Upper lobe of left lung (tissue), 6 donors: ENCODE data around the gene TAF5. TPM values are rescaled to one million over a fixed set of nuclear protein-coding genes. Genes with fewer than 3 reads are reported as not detected.

Experiments used
- ATAC-seq, 2 donors: fragments of 200-7000 bp; cut with Tn5 transposase; one replicate each; pipeline ENCODE4 v1.9.1; 2022; ENCODE audit warnings: mild to moderate bottlenecking in 2 of 2, moderate library complexity in 2 of 2; ENCODE audit not compliant: low FRiP score in 2 of 2
- DNase-seq, 2 donors: peaks; one replicate each; pipeline ENCODE4 v3.0.0-alpha.2; 2019 to 2020
- H3K27ac ChIP-seq, 4 donors: fragments of 200-600 bp; sonication (generic); one replicate each; pipeline ENCODE4 v1.5.1; 2016 to 2019
- H3K27me3 ChIP-seq, 4 donors: fragments of 200-600 bp; sonication (generic); one replicate each; pipeline ENCODE4 v1.5.1; 2017 to 2019
- H3K36me3 ChIP-seq, 4 donors: fragments of 200-600 bp; sonication (generic); one replicate each; pipeline ENCODE4 v1.5.1; 2016 to 2019
- H3K4me1 ChIP-seq, 4 donors: fragments of 200-600 bp; sonication (generic); one replicate each; pipeline ENCODE4 v1.5.1; 2018 to 2019
- H3K4me3 ChIP-seq, 4 donors: fragments of 200-600 bp; sonication (generic); one replicate each; pipeline ENCODE4 v1.5.1; 2017 to 2019; ENCODE audit warnings: mild to moderate bottlenecking in 2 of 4, moderate library complexity in 1 of 4
- H3K9me3 ChIP-seq, 4 donors: fragments of 200-600 bp; sonication (generic); one replicate each; pipeline ENCODE4 v1.5.1; 2018 to 2019
- CTCF ChIP-seq, 6 experiments: fragments of 450-650 bp in 4 of 6; fragments of 200-600 bp in 2 of 6; sonication (generic) in 2 of 6; IDR thresholded peaks; one replicate each; pipeline ENCODE4 v1.5.1; 2016 to 2019; ENCODE audit warnings: antibody characterized with exemption in 6 of 6
- EP300 ChIP-seq, 4 donors: sonication (generic); formaldehyde crosslinking; IDR thresholded peaks; one replicate each; pipeline ENCODE4 v1.5.1; 2017; ENCODE audit warnings: antibody characterized with exemption in 4 of 4, control low read depth in 2 of 4
- POLR2A ChIP-seq, 4 donors: fragments of 450-650 bp; IDR thresholded peaks; one replicate each; pipeline ENCODE4 v1.5.1; 2016 to 2017; ENCODE audit warnings: antibody characterized with exemption in 4 of 4, mild to moderate bottlenecking in 2 of 4
- POLR2AphosphoS5 ChIP-seq, 2 donors: sonication (generic); formaldehyde crosslinking; IDR thresholded peaks; one replicate each; pipeline ENCODE4 v1.5.1; 2017; ENCODE audit warnings: antibody characterized with exemption in 2 of 2
- WGBS, 2 donors: methylation state at CpG; one replicate each; pipeline ENCODE4 v1.1.5; 2017 to 2018; 5-methylcytosine and 5-hydroxymethylcytosine counted together
- total RNA-seq, 6 donors: library from RNA; depleted of rRNA in 4 of 6; stranded (reverse); fragments of >200 nt in 4 of 6; gene quantifications; one replicate each; pipeline versions ENCODE4 v1.1.0 to v1.2.1, GENCODE V29; 2016 to 2021
- donor health status: DM: no; HTN: no; CAD: no; lungs with moderate emphysema.
- donor health status: DM: no; HTN: yes; CAD: no; lungs with severe emphysema.

The TAF5 gene
- total RNA-seq, 6 donors from 2014 or later = 1.1 to 7.6 (median 4.4) TPM

- Histone ChIP-seq H3K27me3 (no peaks in the 10 kb centered on the region), H3K9me3 (no peaks in the 10 kb centered on the region), H3K27ac (no peak overlapping the region), H3K36me3 (peaks cover 14 to 91% (median 49%) of the 10 kb centered on the region in 4 donors), H3K4me3 (no peak overlapping the region), H3K4me1 (peaks cover 0 to 6% (median 2%) of the 10 kb centered on the region in 4 donors)
- 57 to 74% methylated on average over 2 of the region's 2 CpGs for WGBS, 2 donors
- TF ChIP-seq EP300 (IDR thresholded peaks at IDR 0.05) = no peak
- no peak for TF ChIP-seq POLR2A (IDR thresholded peaks at IDR 0.05)
- TF ChIP-seq CTCF (IDR thresholded peaks at IDR 0.05) = no peak
- TF ChIP-seq POLR2AphosphoS5 (IDR thresholded peaks at IDR 0.05) = no peak
- DNase-seq = peak in 1 of 2 donors; percentile 78
- peak; percentile 56 to 61 for ATAC-seq
Measured at GRCh38 chr10:103433858-103434257, 66.1 kb downstream of the TAF5 start.

Other genes with a start within 250 kb of the TAF5 start
- gene NT5C2, start 174.7 kb upstream of the TAF5 start, total RNA-seq = 100 to 1,000 TPM in 2 of 6 donors, 10 to 100 TPM in 4; 47.4 to 122 (median 85.1) TPM
- gene RPEL1, start 122.1 kb upstream of the TAF5 start, total RNA-seq = not detected
- gene INA, start 90.8 kb upstream of the TAF5 start, total RNA-seq = under 1 TPM in 2 of 6 donors, not detected in 4; 0.13 to 0.39 TPM
- 10 to 100 TPM in 1 of 6 donors, 1 to 10 TPM in 5; 6.0 to 10.9 (median 6.7) TPM for gene PCGF6, start 16.8 kb upstream of the TAF5 start, total RNA-seq
- gene ATP5MK, start 28.5 kb downstream of the TAF5 start, total RNA-seq = 100 to 1,000 TPM in 4 of 6 donors, 1 to 10 TPM in 2; 5.1 to 218 (median 164) TPM
- gene PDCD11, start 28.6 kb downstream of the TAF5 start, total RNA-seq = 10 to 100 TPM; 14.8 to 25.1 (median 20.8) TPM
- 10 to 100 TPM; 25.6 to 56.8 (median 40.5) TPM for gene CALHM2, start 84.4 kb downstream of the TAF5 start, total RNA-seq
- not detected for gene CALHM1, start 90.9 kb downstream of the TAF5 start, total RNA-seq
- under 1 TPM in 2 of 6 donors, not detected in 4; 0.30 to 0.79 TPM for gene CALHM3, start 111.3 kb downstream of the TAF5 start, total RNA-seq
- gene NEURL1, start 125.7 kb downstream of the TAF5 start, total RNA-seq = 1 to 10 TPM in 1 of 6 donors, under 1 TPM in 4, not detected in 1; 0.22 to 1.1 (median 0.80) TPM